Right lobe of liver (tissue), 4 donors: Measurements from ENCODE around the gene AVPR1B.

Source experiments
- POLR2A ChIP-seq: fragments of 450-650 bp; IDR thresholded peaks from one replicate; pipeline ENCODE4 v1.6.1; 2017; ENCODE audit warnings: antibody characterized with exemption, mild to moderate bottlenecking
- TF ChIP-seq, protein P1 (sequence below), 4 donors: fragments of 200-600 bp in 3 of 4; fragments of 450-650 bp in 1 of 4; IDR thresholded peaks; one replicate each; pipeline versions ENCODE4 v1.5.1 to v1.8.0; 2016 to 2022; ENCODE audit warnings: antibody characterized with exemption in 4 of 4, mild to moderate bottlenecking in 2 of 4
- donor health status: DM: no; HTN: no; CAD: no.
- donor health status: DM: no; HTN: no; CAD: no.
- donor health status: DM: no; HTN: yes; CAD: no.

DNA sequence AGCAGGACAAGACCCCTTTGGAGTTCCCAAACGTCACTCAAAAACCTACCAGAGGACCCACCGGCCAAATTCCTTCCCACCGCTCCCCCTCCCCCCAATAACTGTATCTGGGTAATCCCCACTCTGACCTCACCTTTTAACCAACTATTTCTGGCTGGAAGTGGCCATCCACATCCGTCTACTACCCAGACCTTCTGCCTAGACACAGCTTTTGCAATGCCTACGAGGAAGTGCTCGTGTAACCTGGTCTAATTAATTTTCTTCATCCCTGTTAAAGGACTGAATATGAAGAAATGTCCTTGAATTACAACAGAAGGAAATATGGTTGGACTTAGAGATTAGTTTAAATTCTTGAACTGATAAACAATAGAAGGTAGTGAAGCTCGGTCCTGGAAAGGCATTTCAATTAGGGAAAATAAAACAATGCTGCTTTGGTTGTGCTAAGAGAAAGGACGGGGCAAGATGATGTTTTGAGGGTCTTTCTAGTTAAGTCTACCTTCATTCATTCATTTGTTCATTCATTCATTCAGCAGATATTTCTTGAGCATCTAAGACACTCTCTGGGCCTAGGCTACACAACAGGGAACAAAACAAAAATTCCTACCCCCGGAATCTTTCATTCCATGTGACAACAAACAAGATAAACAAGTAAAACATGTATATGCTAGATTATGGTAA is 18.8 kb downstream of the AVPR1B start:
- TF ChIP-seq, protein P1, sequence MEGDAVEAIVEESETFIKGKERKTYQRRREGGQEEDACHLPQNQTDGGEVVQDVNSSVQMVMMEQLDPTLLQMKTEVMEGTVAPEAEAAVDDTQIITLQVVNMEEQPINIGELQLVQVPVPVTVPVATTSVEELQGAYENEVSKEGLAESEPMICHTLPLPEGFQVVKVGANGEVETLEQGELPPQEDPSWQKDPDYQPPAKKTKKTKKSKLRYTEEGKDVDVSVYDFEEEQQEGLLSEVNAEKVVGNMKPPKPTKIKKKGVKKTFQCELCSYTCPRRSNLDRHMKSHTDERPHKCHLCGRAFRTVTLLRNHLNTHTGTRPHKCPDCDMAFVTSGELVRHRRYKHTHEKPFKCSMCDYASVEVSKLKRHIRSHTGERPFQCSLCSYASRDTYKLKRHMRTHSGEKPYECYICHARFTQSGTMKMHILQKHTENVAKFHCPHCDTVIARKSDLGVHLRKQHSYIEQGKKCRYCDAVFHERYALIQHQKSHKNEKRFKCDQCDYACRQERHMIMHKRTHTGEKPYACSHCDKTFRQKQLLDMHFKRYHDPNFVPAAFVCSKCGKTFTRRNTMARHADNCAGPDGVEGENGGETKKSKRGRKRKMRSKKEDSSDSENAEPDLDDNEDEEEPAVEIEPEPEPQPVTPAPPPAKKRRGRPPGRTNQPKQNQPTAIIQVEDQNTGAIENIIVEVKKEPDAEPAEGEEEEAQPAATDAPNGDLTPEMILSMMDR (IDR thresholded peaks at IDR 0.05), result no peak
- no peak for TF ChIP-seq POLR2A
